Measurements from ENCODE around the gene ODAD4.
A peak's percentile ranks its signal among the peaks of the same experiment; 100 is the strongest.

The ODAD4 gene

DNA sequence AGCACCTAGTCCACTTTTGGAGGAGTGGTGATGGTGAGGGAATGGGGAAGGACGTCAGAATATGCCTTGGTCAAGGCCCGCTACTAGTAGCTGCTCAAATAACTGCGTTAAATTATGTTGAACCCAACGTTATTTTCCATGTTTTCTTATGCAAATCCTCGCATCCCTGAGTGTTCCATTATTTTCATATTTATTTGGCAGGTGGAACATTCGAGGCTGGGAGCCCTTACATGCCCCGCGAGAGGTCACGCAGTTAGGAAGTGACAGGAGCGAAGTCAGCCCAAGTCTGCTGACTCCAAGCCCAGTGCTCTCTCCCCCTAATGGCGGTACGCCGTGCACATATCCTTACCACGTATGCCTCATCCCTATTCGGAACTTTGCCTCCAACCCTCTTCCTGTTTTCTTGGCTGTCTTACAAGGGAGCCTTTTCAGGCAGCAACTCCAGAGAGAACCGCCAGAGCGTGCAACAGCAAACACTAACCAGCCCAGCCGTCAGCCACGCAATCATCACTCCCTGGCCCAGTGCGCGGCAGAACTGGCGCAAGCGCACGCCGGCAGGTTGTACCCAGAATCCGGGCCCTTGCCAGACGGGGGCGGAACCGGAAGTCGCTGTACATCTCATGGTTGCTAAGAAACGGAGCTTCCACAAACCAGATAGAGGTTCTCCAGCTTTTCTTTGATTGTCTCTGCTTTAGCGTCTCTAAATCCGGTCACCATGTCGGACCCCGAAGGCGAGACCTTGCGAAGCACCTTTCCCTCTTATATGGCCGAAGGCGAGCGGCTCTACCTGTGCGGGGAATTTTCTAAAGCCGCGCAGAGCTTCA is at the start of gene ODAD4:
Gene ODAD4, plus strand, starts transcription at position 609 of the 824 bp plus-strand sequence. Its CDS starts 107 bp downstream, at position 716.
- DNase-seq, result peak; percentile 99

- DNase-seq, result no peak
Observed at GRCh38 chr17:41882756-41883155, 47.7 kb upstream of the ODAD4 start.

DNA sequence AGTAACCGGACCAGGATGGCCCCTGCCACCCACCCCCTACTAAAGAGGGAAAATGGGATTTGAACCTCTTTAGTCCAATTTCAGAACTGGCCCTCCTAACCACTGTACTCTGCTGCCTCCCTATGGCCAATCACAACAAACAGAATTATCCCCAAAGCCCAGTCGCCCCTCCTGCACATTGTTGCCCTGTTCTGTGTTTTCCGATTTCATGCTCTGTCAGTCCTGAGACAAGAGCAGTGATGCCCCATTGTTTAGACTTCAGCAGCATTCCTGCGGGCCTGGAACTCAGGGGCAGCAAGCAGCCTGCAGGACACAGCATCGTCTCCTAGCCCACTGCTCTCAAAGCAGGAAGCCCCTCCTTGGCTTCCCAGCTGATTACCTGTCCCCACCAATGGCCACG is 44.7 kb upstream of the ODAD4 start:
- no peak for DNase-seq

DNA sequence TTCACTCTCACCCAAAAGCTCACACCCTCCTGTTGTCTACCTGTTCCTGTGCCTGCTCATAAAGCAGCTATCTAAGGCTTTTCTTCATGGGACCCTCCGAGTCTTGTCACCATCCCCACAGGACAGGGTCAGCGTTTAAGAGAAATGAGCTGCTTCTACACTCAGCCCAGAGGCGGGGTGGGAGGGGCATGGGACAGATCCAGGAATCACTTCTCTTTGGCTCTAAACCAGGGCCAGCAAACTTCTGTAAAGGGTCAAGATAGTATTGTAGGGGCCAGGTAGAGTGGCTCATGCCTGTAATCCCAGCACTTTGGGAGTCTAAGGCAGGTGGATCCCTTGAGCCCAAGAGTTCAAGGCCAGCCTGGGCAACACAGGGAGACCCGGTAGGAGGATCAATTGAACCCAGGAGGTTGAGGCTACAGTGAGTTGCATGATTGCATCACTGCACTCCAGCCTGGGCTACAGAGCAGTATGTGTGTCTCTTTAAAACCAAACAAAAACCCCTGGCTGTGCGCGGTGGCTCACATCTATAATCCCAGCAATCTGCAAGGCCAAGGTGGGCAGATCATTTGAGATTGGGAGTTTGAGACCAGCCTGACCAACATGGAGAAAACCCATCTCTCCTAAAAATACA is 42.0 kb upstream of the ODAD4 start:
- DNase-seq, result no peak

GRCh38 chr17:41891135-41892020 is 39.0 kb upstream of the ODAD4 start:
- DNase-seq, result no peak

DNA sequence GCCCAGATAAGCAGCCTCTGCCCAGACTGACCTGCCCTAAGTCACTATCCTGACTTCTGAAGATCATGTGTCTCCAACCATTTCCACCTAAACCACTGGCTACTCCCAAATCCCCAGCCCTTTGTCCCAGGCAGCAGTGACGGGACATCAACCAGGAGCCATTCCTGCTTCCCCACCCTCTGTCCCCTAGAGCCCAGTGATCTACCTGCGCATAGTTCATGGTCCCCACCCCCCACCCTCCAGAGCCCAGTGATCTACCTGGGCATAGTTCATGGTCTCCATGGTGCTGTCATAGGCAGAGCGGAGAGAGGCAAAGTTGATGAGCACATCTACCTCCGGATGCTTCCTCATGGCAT is 38.4 kb upstream of the ODAD4 start:
- no peak for DNase-seq

GRCh38 chr17:41893384-41893783 is 37.0 kb upstream of the ODAD4 start:
- no peak for DNase-seq

- DNase-seq, result no peak
Observed at GRCh38 chr17:41894791-41895331, 35.6 kb upstream of the ODAD4 start.

GRCh38 chr17:41895617-41896016 is 34.8 kb upstream of the ODAD4 start:
- no peak for DNase-seq

DNA sequence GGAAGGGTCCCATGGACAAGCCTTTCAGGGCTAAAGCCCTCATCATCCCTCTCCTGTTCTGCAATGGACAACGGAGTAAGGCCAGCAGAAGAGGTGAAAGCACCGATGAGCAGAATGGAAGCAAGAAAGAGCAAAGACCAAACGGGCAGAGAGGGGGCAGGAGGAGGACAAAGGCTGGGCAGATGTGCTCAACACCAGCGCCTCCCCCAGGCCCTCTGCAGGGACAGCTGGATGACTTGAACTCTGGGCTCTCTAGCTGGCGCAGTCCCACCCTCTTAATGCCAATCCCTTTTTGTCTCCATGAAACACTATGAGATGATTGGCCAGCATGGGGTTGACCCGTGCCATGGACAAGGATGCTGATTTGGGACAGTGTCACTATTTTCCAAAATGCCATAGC is 33.7 kb upstream of the ODAD4 start:
- DNase-seq, result no peak

DNA sequence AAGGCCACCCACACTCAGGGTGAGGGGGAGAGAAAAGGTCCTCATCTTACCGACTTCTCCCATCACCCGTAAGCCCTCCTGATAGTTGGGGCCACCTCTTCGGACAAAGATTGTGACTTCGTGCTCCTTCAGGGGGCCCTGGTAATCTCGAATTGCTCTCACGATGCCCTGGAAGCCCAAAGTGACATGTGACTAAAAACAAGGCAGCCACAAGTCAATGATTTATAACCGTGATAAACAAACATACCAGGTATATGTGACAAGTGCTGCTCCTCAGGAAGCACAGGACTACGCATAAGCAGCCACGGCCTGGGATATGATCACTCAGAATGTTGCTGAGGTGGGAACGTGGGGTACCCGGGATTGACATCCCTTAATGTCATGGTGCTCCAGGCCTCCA is 28.8 kb upstream of the ODAD4 start:
- no peak for DNase-seq

GRCh38 chr17:41904242-41904841 is 26.1 kb upstream of the ODAD4 start:
- no peak for DNase-seq

GRCh38 chr17:41905172-41905571 is 25.2 kb upstream of the ODAD4 start:
- no peak for DNase-seq

DNA sequence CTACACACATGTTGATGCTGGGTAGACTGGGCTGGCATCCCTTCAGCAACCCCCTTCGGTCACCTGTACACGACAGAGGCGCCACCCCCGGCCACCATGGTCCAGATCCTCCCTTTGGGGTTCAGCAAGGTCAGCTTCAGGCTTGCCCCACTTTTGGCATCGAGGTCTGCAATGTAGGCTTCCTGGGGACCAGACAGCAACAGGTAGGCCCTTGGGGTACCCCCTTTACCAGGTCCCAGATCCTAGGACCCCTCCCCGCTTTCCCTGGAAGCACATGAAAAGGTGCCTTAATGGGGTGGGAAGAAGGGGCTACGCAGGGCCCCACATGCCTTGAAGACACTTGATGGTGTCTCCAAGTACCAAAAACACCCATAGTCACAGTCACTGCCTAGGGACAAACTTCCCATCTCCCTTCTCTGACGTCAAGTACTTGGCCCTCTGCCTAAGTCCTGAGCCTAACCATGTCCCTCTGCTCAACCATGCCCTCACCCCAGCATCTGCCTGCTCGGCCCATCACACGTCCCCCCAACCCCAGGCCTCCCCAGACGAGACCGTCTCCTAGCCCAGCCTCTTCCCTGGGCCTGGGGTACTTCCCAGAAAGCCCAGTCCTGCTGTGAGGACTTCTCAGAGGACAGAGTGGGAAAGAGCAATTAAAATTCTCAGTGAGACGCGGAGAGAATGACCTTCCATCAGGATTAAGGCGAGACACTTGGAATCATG is 23.8 kb upstream of the ODAD4 start:
- DNase-seq, result no peak

GRCh38 chr17:41907185-41907556 is 23.2 kb upstream of the ODAD4 start:
- no peak for DNase-seq

DNA sequence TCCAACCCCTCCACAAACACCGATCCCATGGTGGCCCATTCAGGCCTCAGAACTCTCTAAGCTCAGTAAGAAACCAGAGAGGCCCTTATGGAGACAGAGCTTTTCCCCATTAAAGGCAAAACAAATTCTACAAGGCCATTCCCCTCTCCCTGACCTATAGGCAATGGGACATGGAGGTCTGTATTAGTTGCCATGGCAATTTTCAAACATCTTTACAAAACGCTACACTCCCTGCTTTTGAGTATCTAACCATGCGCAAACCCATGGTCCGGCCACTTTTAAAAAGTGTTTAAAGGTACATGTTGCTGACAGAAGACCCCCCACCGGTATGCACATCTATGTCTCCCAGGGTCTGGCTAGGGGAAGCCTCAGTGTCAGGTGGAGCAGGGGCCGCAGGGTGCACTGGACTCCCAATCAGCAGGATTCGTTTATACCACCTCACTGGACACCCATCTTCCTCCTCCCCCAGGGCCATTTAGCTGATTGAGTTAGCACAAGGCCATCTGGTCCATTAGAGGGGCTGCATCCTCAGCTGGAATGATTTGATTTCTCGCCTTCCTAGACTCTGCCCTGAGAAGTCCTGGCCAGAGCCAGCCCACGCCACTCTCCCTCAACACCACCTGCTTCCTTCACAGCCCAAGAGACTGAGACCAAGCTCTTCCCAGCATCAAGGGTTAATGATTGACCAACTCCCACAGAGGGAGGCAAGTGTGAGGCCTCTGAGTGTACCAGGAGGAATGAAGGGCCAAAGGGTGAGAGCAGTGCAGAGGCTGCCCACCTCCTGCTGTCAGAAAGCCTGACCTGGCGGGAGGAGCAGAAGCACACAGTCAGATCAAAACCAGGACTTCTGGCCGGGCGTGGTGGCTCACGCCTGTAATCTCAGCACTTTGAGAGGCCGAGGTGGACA is 22.5 kb upstream of the ODAD4 start:
- DNase-seq, result no peak

DNA sequence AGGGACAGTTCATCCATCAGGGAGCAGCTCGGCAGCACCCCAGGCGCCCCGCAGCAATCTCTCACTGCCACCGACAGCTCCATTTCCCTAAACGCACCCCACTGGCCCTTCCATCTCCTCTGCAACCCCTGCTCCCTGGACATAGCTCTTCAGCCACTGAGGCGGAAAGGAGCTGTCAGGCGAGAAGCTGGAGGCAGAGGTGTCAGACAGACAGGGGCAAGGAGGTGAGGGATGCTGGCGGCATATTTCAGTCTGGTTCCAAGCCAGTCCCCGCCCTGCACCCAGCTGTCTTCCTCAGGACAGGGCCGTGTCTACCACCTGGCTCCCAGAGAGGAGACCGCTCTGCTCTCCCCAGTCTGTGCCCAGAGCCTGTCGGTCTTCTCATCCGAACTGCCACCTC is 21.3 kb upstream of the ODAD4 start:
- DNase-seq, result no peak

DNA sequence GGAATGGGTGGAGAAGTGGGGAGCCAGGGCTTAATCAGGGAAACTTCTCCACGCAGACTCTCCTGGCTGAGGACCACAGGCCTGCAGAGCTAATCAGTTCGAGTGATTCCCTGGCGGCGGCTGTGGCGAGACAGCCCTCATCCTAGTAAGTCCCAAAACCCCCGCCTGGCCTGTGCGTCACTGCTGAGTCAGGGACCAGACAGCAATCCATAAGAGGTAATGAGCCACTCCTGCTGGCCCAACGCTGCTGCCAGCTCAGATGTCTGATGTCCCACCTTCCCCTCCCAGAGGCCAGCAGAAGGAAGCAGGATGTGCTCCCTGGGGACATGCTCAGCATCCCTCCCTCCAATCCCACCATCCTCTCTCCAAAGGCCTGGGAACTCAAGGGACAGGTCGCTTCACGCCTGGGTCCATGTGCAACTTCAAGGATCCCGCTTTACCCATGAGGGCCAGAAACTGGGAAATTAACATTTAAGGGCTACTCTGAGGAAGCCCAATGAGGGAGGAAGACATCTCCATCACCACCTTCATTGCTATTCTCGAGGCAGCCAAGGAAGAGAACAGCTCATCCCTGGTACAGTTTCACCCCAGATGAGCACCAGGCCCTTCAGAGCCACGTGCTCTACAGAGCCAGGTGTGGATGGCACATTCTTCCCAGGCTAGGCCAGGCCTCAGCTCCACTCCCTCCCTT is 19.6 kb upstream of the ODAD4 start:
- DNase-seq, result no peak

GRCh38 chr17:41912925-41913324 is 17.5 kb upstream of the ODAD4 start:
- no peak for DNase-seq

DNA sequence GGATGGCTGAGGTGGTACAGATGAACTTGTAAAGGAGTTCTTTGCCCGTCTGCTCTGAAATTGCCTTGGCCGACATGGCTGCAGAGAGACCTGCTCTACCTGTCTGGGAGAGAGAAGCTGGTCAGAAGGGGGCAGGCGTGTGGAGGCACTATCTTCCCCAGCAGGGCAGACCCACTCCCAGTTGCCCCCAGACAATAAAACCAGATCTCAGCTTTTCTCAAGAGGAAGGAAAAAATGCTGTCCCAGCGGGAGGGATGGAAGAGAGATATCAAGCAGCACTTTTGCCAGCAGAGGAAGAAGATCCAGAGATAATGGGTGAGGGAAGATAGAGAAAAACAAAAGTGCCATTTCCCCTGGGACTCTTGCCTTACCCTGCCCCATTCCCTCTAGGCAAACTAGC is 16.6 kb upstream of the ODAD4 start:
- no peak for DNase-seq

- no peak for DNase-seq
Observed at GRCh38 chr17:41914358-41914766, 16.1 kb upstream of the ODAD4 start.

Measured in inflammatory macrophage treated with lipopolysaccharide for 4 hours (primary cell).